HepG2 (cell line): ENCODE measurements around the gene CIT. TPM values are rescaled to one million over a fixed set of nuclear protein-coding genes. Genes with fewer than 3 reads are reported as not detected.
A peak's percentile ranks its signal among the peaks of the same experiment; 100 is the strongest.

Source experiments
- ATF1 ChIP-seq: IDR thresholded peaks from 2 replicates; pipeline ENCODE4 v1.6.1; 2016; ENCODE audit warnings: mild to moderate bottlenecking, control low read depth
- CC2D1A ChIP-seq: sonication (generic); formaldehyde crosslinking; IDR thresholded peaks from 2 replicates; pipeline ENCODE4 v1.8.1; 2023; ENCODE audit warnings: mild to moderate bottlenecking, missing genetic modification reagents
- E2F1 ChIP-seq: sonication (generic); formaldehyde crosslinking; IDR thresholded peaks from 2 replicates; pipeline ENCODE4 v1.5.0; 2020; ENCODE audit warnings: missing genetic modification reagents
- GABPA ChIP-seq, 2 experiments: IDR thresholded peaks; 2 replicates each; pipeline ENCODE4 v1.6.1; 2011 to 2016; ENCODE audit warnings: low read depth in 2 of 2, low read length in 1 of 2, missing biosample characterization in 1 of 2, missing genetic modification characterization in 1 of 2
- GPN1 ChIP-seq: sonication (generic); formaldehyde crosslinking; IDR thresholded peaks from 2 replicates; pipeline ENCODE4 v1.5.1; 2020; ENCODE audit warnings: missing genetic modification reagents, borderline replicate concordance
- MAX ChIP-seq: IDR thresholded peaks from 2 replicates; pipeline ENCODE4 v1.6.1; 2012; ENCODE audit warnings: inconsistent platforms
- POGZ ChIP-seq: sonication (generic); formaldehyde crosslinking; IDR thresholded peaks from 2 replicates; pipeline ENCODE4 v1.4.0; 2020; ENCODE audit warnings: mild to moderate bottlenecking, missing genetic modification reagents
- POLR2G ChIP-seq: fragments of 200-400 bp; formaldehyde crosslinking; IDR thresholded peaks from 2 replicates; pipeline ENCODE4 v1.6.1; 2018; ENCODE audit warnings: mild to moderate bottlenecking, low read depth, low read length, moderate library complexity
- RAD21 ChIP-seq: fragments of 450-650 bp; formaldehyde crosslinking; IDR thresholded peaks from 2 replicates; pipeline ENCODE4 v1.5.0; 2020; ENCODE audit warnings: mild to moderate bottlenecking
- SNAPC2 ChIP-seq: sonication (generic); formaldehyde crosslinking; IDR thresholded peaks from 2 replicates; pipeline ENCODE4 v1.8.1; 2022; ENCODE audit warnings: mild to moderate bottlenecking, missing genetic modification reagents
- YY1 ChIP-seq: IDR thresholded peaks from 2 replicates; pipeline ENCODE4 v1.6.1; 2011; ENCODE audit warnings: low read length, low read depth, moderate library complexity, mild to moderate bottlenecking; ENCODE audit not compliant: insufficient read depth, insufficient replicate concordance
- ZFP41 ChIP-seq: sonication (generic); formaldehyde crosslinking; IDR thresholded peaks from 2 replicates; pipeline ENCODE4 v1.4.0; 2020; ENCODE audit warnings: mild to moderate bottlenecking, missing genetic modification reagents, borderline replicate concordance
- ZFX ChIP-seq: sonication (generic); formaldehyde crosslinking; IDR thresholded peaks from 2 replicates; pipeline ENCODE4 v1.4.0; 2020; ENCODE audit warnings: mild to moderate bottlenecking, low read depth, missing genetic modification reagents, moderate library complexity
- ZMAT3 ChIP-seq: sonication (generic); formaldehyde crosslinking; conservative IDR thresholded peaks from 2 replicates; pipeline ENCODE4 v1.7.0; 2021; ENCODE audit warnings: missing genetic modification reagents
- ZNF761 ChIP-seq: sonication (generic); formaldehyde crosslinking; conservative IDR thresholded peaks from 2 replicates; pipeline ENCODE4 v1.4.0; 2020; ENCODE audit warnings: mild to moderate bottlenecking, missing genetic modification reagents
- polyA plus RNA-seq, 8 experiments: library from polyadenylated mRNA; depleted of rRNA in 3 of 8; stranded (reverse) in 7 of 8; unstranded in 1 of 8; fragments of >200 nt; fragmentation: Illumina TruSeq in 4 of 8; extraction: Trizol in 4 of 8; gene quantifications; 2 replicates each; pipeline versions ENCODE4 v1.2.1 to v1.2.3, GENCODE V29; 2011 to 2016; ENCODE audit warnings: low read depth in 4 of 8, missing spikeins in 1 of 8, mixed read lengths in 1 of 8; ENCODE audit not compliant: insufficient read depth in 1 of 8
- total RNA-seq, 5 experiments: library from RNA; depleted of rRNA; stranded (reverse); fragments of >200 nt; fragmentation: Illumina TruSeq; extraction: Trizol; gene quantifications; 2 replicates each; pipeline ENCODE4 v1.2.3, GENCODE V29; 2016; ENCODE audit warnings: low read depth in 1 of 5
- TF ChIP-seq, protein P1 (sequence below): sonication (generic); formaldehyde crosslinking; IDR thresholded peaks from 2 replicates; pipeline ENCODE4 v1.8.0; 2022; ENCODE audit warnings: mild to moderate bottlenecking, missing genetic modification reagents, borderline replicate concordance
- TF ChIP-seq, protein P2 (sequence below): sonication (generic); formaldehyde crosslinking; IDR thresholded peaks from 2 replicates; pipeline ENCODE4 v1.4.0; 2020; ENCODE audit warnings: missing genetic modification reagents, borderline replicate concordance
- TF ChIP-seq, protein P3 (sequence below): sonication (generic); formaldehyde crosslinking; IDR thresholded peaks from 2 replicates; pipeline ENCODE4 v1.4.0; 2020; ENCODE audit warnings: missing genetic modification reagents
- TF ChIP-seq, protein P4 (sequence below): IDR thresholded peaks from 2 replicates; pipeline ENCODE4 v1.6.1; 2016; ENCODE audit warnings: low read depth, borderline replicate concordance

CIT gene
- total and polyA plus RNA-seq, 2 of the 13 experiments (the other 11 are each of a cell fraction or from before 2014, with no cell fraction given), result 7.7 to 11.7 TPM

DNA sequence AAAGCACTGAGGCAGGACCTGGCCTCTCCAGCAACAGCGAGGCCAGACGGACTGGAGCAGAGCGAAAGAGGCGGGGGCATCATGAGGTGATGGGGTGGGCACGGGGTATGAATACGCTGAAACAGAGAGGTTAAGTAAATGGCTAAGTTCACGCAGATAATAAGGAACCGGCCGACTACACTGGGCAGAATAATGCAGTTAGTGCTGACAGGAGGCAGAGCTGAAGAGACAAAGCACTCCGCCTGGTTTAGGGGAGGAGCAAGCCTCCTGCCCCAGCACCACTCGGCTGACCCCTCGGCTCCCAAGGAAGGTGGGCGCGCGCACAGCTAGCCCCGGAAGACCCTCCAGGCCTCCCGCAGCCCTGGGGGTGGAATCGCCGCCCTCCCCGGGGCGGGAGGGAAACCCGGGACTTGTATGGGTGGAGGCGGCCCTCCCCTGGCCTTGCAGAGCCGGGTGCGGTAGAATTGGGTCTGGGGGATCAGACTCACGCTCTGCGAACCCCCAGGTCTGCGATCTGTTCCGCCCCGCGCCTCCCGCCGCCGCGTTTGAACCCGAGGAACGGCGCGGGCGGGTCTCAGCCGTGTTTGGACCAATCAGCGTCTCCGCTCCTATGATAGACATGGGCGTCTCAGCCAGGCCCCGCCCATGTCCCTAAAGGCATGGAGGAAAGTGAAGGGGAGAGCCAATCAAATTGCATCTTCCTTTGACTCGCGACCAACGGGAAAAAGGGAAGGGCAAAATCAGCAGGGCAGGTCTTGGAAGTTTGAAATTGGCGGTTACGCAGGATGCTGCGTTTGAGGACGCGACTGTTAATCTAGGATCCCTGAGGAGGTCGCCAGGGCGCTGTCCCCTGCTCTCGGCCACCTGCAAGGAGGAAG is at the start of gene CIT (continued):
- TF ChIP-seq, protein P1, sequence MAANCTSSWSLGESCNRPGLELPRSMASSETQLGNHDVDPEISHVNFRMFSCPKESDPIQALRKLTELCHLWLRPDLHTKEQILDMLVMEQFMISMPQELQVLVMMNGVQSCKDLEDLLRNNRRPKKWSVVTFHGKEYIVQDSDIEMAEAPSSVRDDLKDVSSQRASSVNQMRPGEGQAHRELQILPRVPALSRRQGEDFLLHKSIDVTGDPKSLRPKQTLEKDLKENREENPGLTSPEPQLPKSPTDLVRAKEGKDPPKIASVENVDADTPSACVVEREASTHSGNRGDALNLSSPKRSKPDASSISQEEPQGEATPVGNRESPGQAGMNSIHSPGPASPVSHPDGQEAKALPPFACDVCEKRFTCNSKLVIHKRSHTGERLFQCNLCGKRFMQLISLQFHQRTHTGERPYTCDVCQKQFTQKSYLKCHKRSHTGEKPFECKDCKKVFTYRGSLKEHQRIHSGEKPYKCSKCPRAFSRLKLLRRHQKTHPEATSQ (CRISPR knock-in tag), result peak; percentile 58; the same call in 1 of the 2 replicates
- TF ChIP-seq E2F1 (CRISPR knock-in tag), result no peak; the same call in 1 of the 2 replicates
- 0 out of 2 replicates have a peak, but pooled peaks have one; percentile 23 for TF ChIP-seq RAD21 (CRISPR knock-in tag)
- TF ChIP-seq POGZ (CRISPR knock-in tag), result peak; percentile 71
- peak; percentile 45; the same call in 1 of the 2 replicates for TF ChIP-seq CC2D1A (CRISPR knock-in tag)
- peak; percentile 87; the same call in 1 of the 2 replicates for TF ChIP-seq SNAPC2 (CRISPR knock-in tag)
- TF ChIP-seq, protein P2, sequence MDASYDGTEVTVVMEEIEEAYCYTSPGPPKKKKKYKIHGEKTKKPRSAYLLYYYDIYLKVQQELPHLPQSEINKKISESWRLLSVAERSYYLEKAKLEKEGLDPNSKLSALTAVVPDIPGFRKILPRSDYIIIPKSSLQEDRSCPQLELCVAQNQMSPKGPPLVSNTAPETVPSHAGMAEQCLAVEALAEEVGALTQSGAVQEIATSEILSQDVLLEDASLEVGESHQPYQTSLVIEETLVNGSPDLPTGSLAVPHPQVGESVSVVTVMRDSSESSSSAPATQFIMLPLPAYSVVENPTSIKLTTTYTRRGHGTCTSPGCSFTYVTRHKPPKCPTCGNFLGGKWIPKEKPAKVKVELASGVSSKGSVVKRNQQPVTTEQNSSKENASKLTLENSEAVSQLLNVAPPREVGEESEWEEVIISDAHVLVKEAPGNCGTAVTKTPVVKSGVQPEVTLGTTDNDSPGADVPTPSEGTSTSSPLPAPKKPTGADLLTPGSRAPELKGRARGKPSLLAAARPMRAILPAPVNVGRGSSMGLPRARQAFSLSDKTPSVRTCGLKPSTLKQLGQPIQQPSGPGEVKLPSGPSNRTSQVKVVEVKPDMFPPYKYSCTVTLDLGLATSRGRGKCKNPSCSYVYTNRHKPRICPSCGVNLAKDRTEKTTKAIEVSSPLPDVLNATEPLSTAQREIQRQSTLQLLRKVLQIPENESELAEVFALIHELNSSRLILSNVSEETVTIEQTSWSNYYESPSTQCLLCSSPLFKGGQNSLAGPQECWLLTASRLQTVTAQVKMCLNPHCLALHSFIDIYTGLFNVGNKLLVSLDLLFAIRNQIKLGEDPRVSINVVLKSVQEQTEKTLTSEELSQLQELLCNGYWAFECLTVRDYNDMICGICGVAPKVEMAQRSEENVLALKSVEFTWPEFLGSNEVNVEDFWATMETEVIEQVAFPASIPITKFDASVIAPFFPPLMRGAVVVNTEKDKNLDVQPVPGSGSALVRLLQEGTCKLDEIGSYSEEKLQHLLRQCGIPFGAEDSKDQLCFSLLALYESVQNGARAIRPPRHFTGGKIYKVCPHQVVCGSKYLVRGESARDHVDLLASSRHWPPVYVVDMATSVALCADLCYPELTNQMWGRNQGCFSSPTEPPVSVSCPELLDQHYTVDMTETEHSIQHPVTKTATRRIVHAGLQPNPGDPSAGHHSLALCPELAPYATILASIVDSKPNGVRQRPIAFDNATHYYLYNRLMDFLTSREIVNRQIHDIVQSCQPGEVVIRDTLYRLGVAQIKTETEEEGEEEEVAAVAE (CRISPR knock-in tag), result peak; percentile 44; the same call in 1 of the 2 replicates
- TF ChIP-seq, protein P3, sequence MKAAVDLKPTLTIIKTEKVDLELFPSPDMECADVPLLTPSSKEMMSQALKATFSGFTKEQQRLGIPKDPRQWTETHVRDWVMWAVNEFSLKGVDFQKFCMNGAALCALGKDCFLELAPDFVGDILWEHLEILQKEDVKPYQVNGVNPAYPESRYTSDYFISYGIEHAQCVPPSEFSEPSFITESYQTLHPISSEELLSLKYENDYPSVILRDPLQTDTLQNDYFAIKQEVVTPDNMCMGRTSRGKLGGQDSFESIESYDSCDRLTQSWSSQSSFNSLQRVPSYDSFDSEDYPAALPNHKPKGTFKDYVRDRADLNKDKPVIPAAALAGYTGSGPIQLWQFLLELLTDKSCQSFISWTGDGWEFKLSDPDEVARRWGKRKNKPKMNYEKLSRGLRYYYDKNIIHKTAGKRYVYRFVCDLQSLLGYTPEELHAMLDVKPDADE, result no peak
- TF ChIP-seq POLR2G, result peak; percentile 76
- TF ChIP-seq, protein P4, sequence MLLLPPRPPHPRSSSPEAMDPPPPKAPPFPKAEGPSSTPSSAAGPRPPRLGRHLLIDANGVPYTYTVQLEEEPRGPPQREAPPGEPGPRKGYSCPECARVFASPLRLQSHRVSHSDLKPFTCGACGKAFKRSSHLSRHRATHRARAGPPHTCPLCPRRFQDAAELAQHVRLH (CRISPR knock-in tag), result no peak
- TF ChIP-seq YY1, result no peak
- TF ChIP-seq ATF1 (CRISPR knock-in tag), result peak; percentile 70
- TF ChIP-seq GPN1 (CRISPR knock-in tag), result no peak
- TF ChIP-seq ZNF761 (CRISPR knock-in tag), result no peak
- TF ChIP-seq ZMAT3 (CRISPR knock-in tag), result 0 out of 2 replicates have a peak, but pooled peaks have one; percentile 44
- TF ChIP-seq GABPA (IDR thresholded peaks at IDR 0.05; ENCODE audit: low read depth, low read length), result no peak
- TF ChIP-seq GABPA (CRISPR knock-in tag; IDR thresholded peaks at IDR 0.05; ENCODE audit: low read depth), result peak; percentile 39; the same call in 1 of the 2 replicates
- TF ChIP-seq MAX, result peak; percentile 49; the same call in 1 of the 2 replicates
- TF ChIP-seq ZFP41 (CRISPR knock-in tag), result no peak
- TF ChIP-seq ZFX (CRISPR knock-in tag), result peak; percentile 49
